ENCODE data around the gene DACH1.

DACH1 gene

GRCh38 chr13:71464686-71465085 is 402.3 kb downstream of the DACH1 start:
- Mint-ChIP-seq H3K36me3 (ENCODE audit: low read depth) (no peaks in the 10 kb centered on the region), H3K4me1 (ENCODE audit: low read depth) (no peaks in the 10 kb centered on the region), H3K27me3 (ENCODE audit: low read depth) (no peaks in the 10 kb centered on the region), H3K27ac (no peak overlapping the region), H3K4me3 (no peak overlapping the region), H3K9me3 (no peaks in the 10 kb centered on the region)

GRCh38 chr13:71461892-71462291 is 405.1 kb downstream of the DACH1 start:
- H3K36me3 Mint-ChIP-seq (ENCODE audit: low read depth) = no peaks in the 10 kb centered on the region
- H3K27ac Mint-ChIP-seq = no peak overlapping the region
- H3K27me3 Mint-ChIP-seq (ENCODE audit: low read depth) = no peaks in the 10 kb centered on the region
- no peaks in the 10 kb centered on the region for H3K4me1 Mint-ChIP-seq (ENCODE audit: low read depth)
- H3K4me3 Mint-ChIP-seq = no peak overlapping the region
- H3K9me3 Mint-ChIP-seq = no peaks in the 10 kb centered on the region

- Mint-ChIP-seq H3K27me3 (ENCODE audit: low read depth) (no peaks in the 10 kb centered on the region), H3K9me3 (no peaks in the 10 kb centered on the region), H3K36me3 (ENCODE audit: low read depth) (no peaks in the 10 kb centered on the region), H3K27ac (no peak overlapping the region), H3K4me1 (ENCODE audit: low read depth) (no peaks in the 10 kb centered on the region), H3K4me3 (no peak overlapping the region)
Observed at GRCh38 chr13:71460211-71460610, 406.8 kb downstream of the DACH1 start.

- H3K27me3 Mint-ChIP-seq (ENCODE audit: low read depth) = no peaks in the 10 kb centered on the region
- no peaks in the 10 kb centered on the region for H3K9me3 Mint-ChIP-seq
- no peak overlapping the region for H3K4me3 Mint-ChIP-seq
- no peaks in the 10 kb centered on the region for H3K4me1 Mint-ChIP-seq (ENCODE audit: low read depth)
- no peak overlapping the region for H3K27ac Mint-ChIP-seq
- no peaks in the 10 kb centered on the region for H3K36me3 Mint-ChIP-seq (ENCODE audit: low read depth)
Observed at GRCh38 chr13:71459708-71460107, 407.3 kb downstream of the DACH1 start.

GRCh38 chr13:71457645-71458044 is 409.4 kb downstream of the DACH1 start:
- H3K4me1 Mint-ChIP-seq (ENCODE audit: low read depth) = no peaks in the 10 kb centered on the region
- H3K9me3 Mint-ChIP-seq = no peaks in the 10 kb centered on the region
- H3K36me3 Mint-ChIP-seq (ENCODE audit: low read depth) = no peaks in the 10 kb centered on the region
- H3K27me3 Mint-ChIP-seq (ENCODE audit: low read depth) = no peaks in the 10 kb centered on the region
- H3K27ac Mint-ChIP-seq = no peak overlapping the region
- no peak overlapping the region for H3K4me3 Mint-ChIP-seq

GRCh38 chr13:71456136-71456535 is 410.9 kb downstream of the DACH1 start:
- Mint-ChIP-seq H3K27me3 (ENCODE audit: low read depth) (no peaks in the 10 kb centered on the region), H3K4me3 (no peak overlapping the region), H3K4me1 (ENCODE audit: low read depth) (no peaks in the 10 kb centered on the region), H3K36me3 (ENCODE audit: low read depth) (no peaks in the 10 kb centered on the region), H3K9me3 (no peaks in the 10 kb centered on the region), H3K27ac (no peak overlapping the region)

GRCh38 chr13:71454509-71454908 is 412.5 kb downstream of the DACH1 start:
- H3K27ac Mint-ChIP-seq = no peak overlapping the region
- H3K9me3 Mint-ChIP-seq = no peaks in the 10 kb centered on the region

GRCh38 chr13:71448080-71448630 is 418.8 kb downstream of the DACH1 start:
- Mint-ChIP-seq H3K9me3 (no peaks in the 10 kb centered on the region), H3K4me1 (ENCODE audit: low read depth) (no peaks in the 10 kb centered on the region), H3K27me3 (ENCODE audit: low read depth) (no peaks in the 10 kb centered on the region), H3K36me3 (ENCODE audit: low read depth) (no peaks in the 10 kb centered on the region), H3K27ac (no peak overlapping the region), H3K4me3 (no peak overlapping the region)

More at GRCh38 chr13:71454509-71454908, 412.5 kb downstream of the DACH1 start:
- Mint-ChIP-seq H3K4me1 (ENCODE audit: low read depth) (no peaks in the 10 kb centered on the region), H3K27me3 (ENCODE audit: low read depth) (no peaks in the 10 kb centered on the region), H3K4me3 (no peak overlapping the region), H3K36me3 (ENCODE audit: low read depth) (no peaks in the 10 kb centered on the region)

GRCh38 chr13:71437704-71438103 is 429.3 kb downstream of the DACH1 start:
- H3K27ac Mint-ChIP-seq = no peak overlapping the region
- no peaks in the 10 kb centered on the region for H3K27me3 Mint-ChIP-seq (ENCODE audit: low read depth)
- H3K9me3 Mint-ChIP-seq = no peaks in the 10 kb centered on the region
- no peaks in the 10 kb centered on the region for H3K4me1 Mint-ChIP-seq (ENCODE audit: low read depth)
- no peaks in the 10 kb centered on the region for H3K36me3 Mint-ChIP-seq (ENCODE audit: low read depth)
- no peak overlapping the region for H3K4me3 Mint-ChIP-seq

- no peaks in the 10 kb centered on the region for H3K9me3 Mint-ChIP-seq
- H3K27me3 Mint-ChIP-seq (ENCODE audit: low read depth) = no peaks in the 10 kb centered on the region
- H3K36me3 Mint-ChIP-seq (ENCODE audit: low read depth) = no peaks in the 10 kb centered on the region
- H3K4me3 Mint-ChIP-seq = no peak overlapping the region
- no peaks in the 10 kb centered on the region for H3K4me1 Mint-ChIP-seq (ENCODE audit: low read depth)
- no peak overlapping the region for H3K27ac Mint-ChIP-seq
Observed at GRCh38 chr13:71430681-71431080, 436.3 kb downstream of the DACH1 start.

GRCh38 chr13:71417205-71417604 is 449.8 kb downstream of the DACH1 start:
- Mint-ChIP-seq H3K4me3 (no peak overlapping the region), H3K27ac (no peak overlapping the region), H3K9me3 (peaks cover 9% of the 10 kb centered on the region), H3K27me3 (ENCODE audit: low read depth) (no peaks in the 10 kb centered on the region), H3K36me3 (ENCODE audit: low read depth) (no peaks in the 10 kb centered on the region), H3K4me1 (ENCODE audit: low read depth) (no peaks in the 10 kb centered on the region)

- no peak overlapping the region for H3K27ac Mint-ChIP-seq
- no peaks in the 10 kb centered on the region for H3K27me3 Mint-ChIP-seq (ENCODE audit: low read depth)
- no peaks in the 10 kb centered on the region for H3K36me3 Mint-ChIP-seq (ENCODE audit: low read depth)
- H3K9me3 Mint-ChIP-seq = no peaks in the 10 kb centered on the region
- no peaks in the 10 kb centered on the region for H3K4me1 Mint-ChIP-seq (ENCODE audit: low read depth)
- H3K4me3 Mint-ChIP-seq = no peak overlapping the region
Observed at GRCh38 chr13:71412231-71412630, 454.8 kb downstream of the DACH1 start.

GRCh38 chr13:71408416-71408815 is 458.6 kb downstream of the DACH1 start:
- Mint-ChIP-seq H3K36me3 (ENCODE audit: low read depth) (no peaks in the 10 kb centered on the region), H3K4me1 (ENCODE audit: low read depth) (no peaks in the 10 kb centered on the region), H3K27ac (no peak overlapping the region), H3K27me3 (ENCODE audit: low read depth) (no peaks in the 10 kb centered on the region), H3K9me3 (no peaks in the 10 kb centered on the region), H3K4me3 (no peak overlapping the region)

- Mint-ChIP-seq H3K9me3 (no peaks in the 10 kb centered on the region), H3K4me1 (ENCODE audit: low read depth) (no peaks in the 10 kb centered on the region), H3K27me3 (ENCODE audit: low read depth) (no peaks in the 10 kb centered on the region), H3K27ac (no peak overlapping the region), H3K36me3 (ENCODE audit: low read depth) (no peaks in the 10 kb centered on the region), H3K4me3 (no peak overlapping the region)
Observed at GRCh38 chr13:71399631-71400215, 467.3 kb downstream of the DACH1 start.

GRCh38 chr13:71396149-71396548 is 470.9 kb downstream of the DACH1 start:
- H3K27ac Mint-ChIP-seq = no peak overlapping the region
- H3K27me3 Mint-ChIP-seq (ENCODE audit: low read depth) = no peaks in the 10 kb centered on the region
- no peaks in the 10 kb centered on the region for H3K9me3 Mint-ChIP-seq
- H3K36me3 Mint-ChIP-seq (ENCODE audit: low read depth) = no peaks in the 10 kb centered on the region
- H3K4me3 Mint-ChIP-seq = no peak overlapping the region
- no peaks in the 10 kb centered on the region for H3K4me1 Mint-ChIP-seq (ENCODE audit: low read depth)

GRCh38 chr13:71395053-71395452 is 472.0 kb downstream of the DACH1 start:
- H3K36me3 Mint-ChIP-seq (ENCODE audit: low read depth) = no peaks in the 10 kb centered on the region

More at GRCh38 chr13:71395053-71395452, 472.0 kb downstream of the DACH1 start:
- H3K9me3 Mint-ChIP-seq = no peaks in the 10 kb centered on the region
- no peaks in the 10 kb centered on the region for H3K27me3 Mint-ChIP-seq (ENCODE audit: low read depth)
- no peak overlapping the region for H3K4me3 Mint-ChIP-seq
- no peak overlapping the region for H3K27ac Mint-ChIP-seq
- H3K4me1 Mint-ChIP-seq (ENCODE audit: low read depth) = no peaks in the 10 kb centered on the region
